Vagina (tissue), 2 donors: Measurements from ENCODE around the gene SSR4.

Experiments used
- CTCF ChIP-seq, 3 experiments: fragments of 450-650 bp in 2 of 3; fragments of 200-600 bp in 1 of 3; sonication (generic) in 1 of 3; IDR thresholded peaks; one replicate each; pipeline ENCODE4 v1.5.1; 2017 to 2019; ENCODE audit warnings: antibody characterized with exemption in 3 of 3, mild to moderate bottlenecking in 2 of 3, moderate library complexity in 2 of 3
- POLR2A ChIP-seq, 2 donors: fragments of 450-650 bp; IDR thresholded peaks; one replicate each; pipeline ENCODE4 v1.6.1; 2017; ENCODE audit warnings: antibody characterized with exemption in 2 of 2, mild to moderate bottlenecking in 2 of 2, moderate library complexity in 2 of 2
- POLR2AphosphoS5 ChIP-seq, 2 donors: sonication (generic); formaldehyde crosslinking; IDR thresholded peaks; one replicate each; pipeline ENCODE4 v1.9.0; 2017; ENCODE audit warnings: antibody characterized with exemption in 2 of 2, mild to moderate bottlenecking in 2 of 2, low read depth in 1 of 2; ENCODE audit not compliant: insufficient read depth in 1 of 2

- TF ChIP-seq CTCF (IDR thresholded peaks at IDR 0.05) (no peak), POLR2AphosphoS5 (IDR thresholded peaks at IDR 0.05; ENCODE audit: insufficient read depth in 1 of 2, low read depth in 1 of 2) (no peak), POLR2A (IDR thresholded peaks at IDR 0.05) (no peak)
These were observed 8.1 kb downstream of the SSR4 start for GRCh38 chrX:153802513-153803045.
